OCI-LY3 (cell line): ENCODE results near the gene SLC4A7.

ENCODE experiments used
- H2AFZ ChIP-seq: fragments of 200-600, 300-600 bp; shearing (Covaris generic); 2 replicates; pipeline ENCODE4 v1.6.0; 2014; ENCODE audit warnings: antibody characterized with exemption, low read depth, low read length
- H3K27ac ChIP-seq: fragments of 200-600, 300-600 bp; sonication (generic); 2 replicates; pipeline ENCODE4 v1.5.1; 2014; ENCODE audit warnings: mild to moderate bottlenecking, low read length, moderate library complexity, mixed read lengths
- H3K27me3 ChIP-seq: fragments of 200-600, 300-600 bp; sonication (generic); 2 replicates; pipeline ENCODE4 v1.6.1; 2014; ENCODE audit warnings: low read depth, low read length, mixed read lengths
- H3K36me3 ChIP-seq: fragments of 200-600, 300-600 bp; sonication (generic); replicated peaks from 2 replicates; pipeline ENCODE3; 2014; ENCODE audit warnings: low read depth, low read length, mixed read lengths
- H3K4me1 ChIP-seq: fragments of 300-600, 200-600 bp; sonication (generic); 2 replicates; pipeline ENCODE4 v1.6.1; 2014; ENCODE audit warnings: low read length, mixed read lengths
- H3K4me2 ChIP-seq: fragments of 200-600, 300-600 bp; sonication (generic); 2 replicates; pipeline ENCODE4 v1.6.1; 2014; ENCODE audit warnings: low read length, mixed read lengths
- H3K4me3 ChIP-seq: fragments of 300-600, 200-600 bp; sonication (generic); 2 replicates; pipeline ENCODE4 v1.5.1; 2014; ENCODE audit warnings: antibody characterized with exemption, mild to moderate bottlenecking, low read length, moderate library complexity
- H3K79me2 ChIP-seq: fragments of 300-600, 200-600 bp; shearing (Covaris generic); 2 replicates; pipeline ENCODE4 v1.6.1; 2014; ENCODE audit warnings: mild to moderate bottlenecking, low read length, mixed read lengths
- H3K9ac ChIP-seq: fragments of 300-600, 200-600 bp; shearing (Covaris generic); 2 replicates; pipeline ENCODE4 v1.6.0; 2014; ENCODE audit warnings: mild to moderate bottlenecking, low read length, moderate library complexity
- H3K9me3 ChIP-seq: fragments of 200-600, 300-600 bp; shearing (Covaris generic); 2 replicates; pipeline ENCODE4 v1.6.1; 2014; ENCODE audit warnings: low read length, mixed read lengths; ENCODE audit not compliant: insufficient read depth
- H4K20me1 ChIP-seq: fragments of 200-600, 300-600 bp; sonication (generic); 2 replicates; pipeline ENCODE4 v1.6.1; 2016; ENCODE audit warnings: low read length, mixed read lengths; ENCODE audit not compliant: insufficient read depth
- EZH2phosphoT487 ChIP-seq: fragments of 200-600 bp; shearing (Covaris generic); IDR thresholded peaks from 2 replicates; pipeline ENCODE4 v1.6.1; 2018; ENCODE audit warnings: antibody characterized with exemption, mixed run types, low read depth
- TF ChIP-seq, protein P1 (sequence below): fragments of 200-600, 300-600 bp; sonication (generic); IDR thresholded peaks from 2 replicates; pipeline ENCODE4 v1.5.1; 2014; ENCODE audit warnings: antibody characterized with exemption, low read length, low read depth

The SLC4A7 gene

DNA sequence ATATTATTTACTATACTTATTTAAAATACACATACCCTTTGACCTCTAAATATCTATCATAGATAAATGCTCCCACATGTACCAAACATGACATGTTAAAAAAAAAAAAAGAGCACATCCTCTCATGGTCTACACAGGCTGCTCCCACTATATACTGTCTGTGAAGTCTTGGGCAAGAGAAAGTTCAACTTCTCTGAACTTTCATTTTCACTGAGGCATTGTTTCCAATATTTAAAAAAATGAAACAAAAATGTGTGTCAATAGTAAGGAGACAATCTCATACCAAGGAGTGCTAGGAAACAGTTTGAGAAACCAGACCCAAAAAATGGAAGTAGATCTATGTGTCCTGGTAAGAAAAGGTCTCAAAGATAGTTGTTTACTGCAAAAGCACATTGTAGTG lies 29.3 kb downstream of the SLC4A7 start:
- TF ChIP-seq, protein P1, sequence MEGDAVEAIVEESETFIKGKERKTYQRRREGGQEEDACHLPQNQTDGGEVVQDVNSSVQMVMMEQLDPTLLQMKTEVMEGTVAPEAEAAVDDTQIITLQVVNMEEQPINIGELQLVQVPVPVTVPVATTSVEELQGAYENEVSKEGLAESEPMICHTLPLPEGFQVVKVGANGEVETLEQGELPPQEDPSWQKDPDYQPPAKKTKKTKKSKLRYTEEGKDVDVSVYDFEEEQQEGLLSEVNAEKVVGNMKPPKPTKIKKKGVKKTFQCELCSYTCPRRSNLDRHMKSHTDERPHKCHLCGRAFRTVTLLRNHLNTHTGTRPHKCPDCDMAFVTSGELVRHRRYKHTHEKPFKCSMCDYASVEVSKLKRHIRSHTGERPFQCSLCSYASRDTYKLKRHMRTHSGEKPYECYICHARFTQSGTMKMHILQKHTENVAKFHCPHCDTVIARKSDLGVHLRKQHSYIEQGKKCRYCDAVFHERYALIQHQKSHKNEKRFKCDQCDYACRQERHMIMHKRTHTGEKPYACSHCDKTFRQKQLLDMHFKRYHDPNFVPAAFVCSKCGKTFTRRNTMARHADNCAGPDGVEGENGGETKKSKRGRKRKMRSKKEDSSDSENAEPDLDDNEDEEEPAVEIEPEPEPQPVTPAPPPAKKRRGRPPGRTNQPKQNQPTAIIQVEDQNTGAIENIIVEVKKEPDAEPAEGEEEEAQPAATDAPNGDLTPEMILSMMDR, result no peak
- no peak for TF ChIP-seq EZH2phosphoT487
- H3K27me3 ChIP-seq, result no peaks in the 10 kb centered on the region
- H3K4me1 ChIP-seq, result peaks cover 19% of the 10 kb centered on the region
- peaks cover 26% of the 10 kb centered on the region for H3K36me3 ChIP-seq
- H4K20me1 ChIP-seq, result peaks cover 30% of the 10 kb centered on the region
- H3K4me3 ChIP-seq, result no peak overlapping the region
- H3K79me2 ChIP-seq, result peaks cover 98% of the 10 kb centered on the region
- H3K4me2 ChIP-seq, result no peak overlapping the region
- H3K9ac ChIP-seq, result no peak overlapping the region
- no peak overlapping the region for H3K27ac ChIP-seq
- H2AFZ ChIP-seq, result no peak overlapping the region
- H3K9me3 ChIP-seq, result no peaks in the 10 kb centered on the region

DNA sequence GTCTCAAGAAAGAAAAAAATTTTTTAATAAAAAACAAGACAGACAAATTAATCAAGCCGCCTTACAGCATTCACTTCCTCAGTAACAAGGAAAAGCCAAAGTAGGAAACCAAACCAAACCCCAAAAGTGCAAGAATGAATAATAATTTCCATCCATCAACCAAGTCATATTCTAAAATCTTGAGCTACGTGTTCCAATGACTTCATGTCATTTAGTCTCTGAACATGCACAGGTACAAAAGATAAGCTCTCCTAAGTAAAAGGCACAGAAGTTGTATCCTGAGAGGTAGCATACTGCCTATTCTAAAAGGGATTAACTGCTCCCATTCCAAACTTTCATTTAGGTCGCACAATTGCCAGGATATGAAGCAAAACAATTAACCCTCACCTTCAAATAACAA lies 29.7 kb downstream of the SLC4A7 start:
- Histone ChIP-seq H3K9ac (no peak overlapping the region), H3K4me3 (no peak overlapping the region), H4K20me1 (peaks cover 28% of the 10 kb centered on the region), H3K27ac (no peak overlapping the region), H3K4me1 (peaks cover 19% of the 10 kb centered on the region), H3K79me2 (peaks cover 98% of the 10 kb centered on the region), H3K9me3 (no peaks in the 10 kb centered on the region), H3K4me2 (no peak overlapping the region), H2AFZ (no peak overlapping the region), H3K36me3 (peaks cover 27% of the 10 kb centered on the region), H3K27me3 (no peaks in the 10 kb centered on the region)
- TF ChIP-seq EZH2phosphoT487, result no peak
- TF ChIP-seq, protein P1, result no peak

DNA sequence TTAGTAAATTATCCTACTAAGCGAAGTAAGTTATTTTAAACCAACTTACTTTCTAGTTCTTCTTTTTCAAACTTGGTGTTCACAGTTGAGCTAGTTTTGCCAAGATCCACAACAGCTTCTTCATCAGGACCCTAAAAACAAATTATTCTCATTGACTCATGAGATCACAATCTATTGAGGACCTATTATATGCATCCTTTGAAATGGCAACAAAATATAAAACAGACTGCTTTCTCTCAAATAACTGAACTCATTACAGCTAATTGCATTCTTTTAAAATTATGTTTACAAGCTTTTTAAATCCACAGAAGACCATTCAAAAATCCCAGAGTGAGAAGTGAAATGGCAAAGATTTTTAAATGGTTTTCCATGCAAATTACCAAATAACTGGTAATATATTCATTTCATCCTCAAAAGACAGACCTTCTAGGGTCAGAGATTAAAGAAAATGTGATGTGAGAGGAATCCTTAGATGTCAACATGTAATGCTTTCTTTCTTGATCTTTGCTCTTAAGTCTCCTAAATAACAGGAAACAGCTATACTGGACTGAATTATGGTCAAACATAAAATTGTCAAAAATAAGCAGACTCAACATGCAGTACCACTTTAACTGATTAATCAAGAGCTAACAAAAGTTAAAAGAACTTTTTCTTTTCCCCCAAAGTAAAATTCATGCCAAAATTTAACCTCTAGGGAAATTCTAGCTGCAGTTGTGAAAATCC lies 31.7 kb downstream of the SLC4A7 start:
- peaks cover 81% of the 10 kb centered on the region for H3K79me2 ChIP-seq
- 0 out of 2 replicates have a peak overlapping the region, but pooled peaks have one; percentile 0 for H3K27ac ChIP-seq
- peaks cover 19% of the 10 kb centered on the region for H3K4me1 ChIP-seq
- peaks cover 15% of the 10 kb centered on the region for H4K20me1 ChIP-seq
- no peak overlapping the region for H2AFZ ChIP-seq
- H3K9ac ChIP-seq, result no peak overlapping the region
- H3K27me3 ChIP-seq, result no peaks in the 10 kb centered on the region
- H3K4me3 ChIP-seq, result no peak overlapping the region
- peaks cover 34% of the 10 kb centered on the region for H3K36me3 ChIP-seq
- TF ChIP-seq, protein P1, result no peak
- TF ChIP-seq EZH2phosphoT487, result no peak
- 0 out of 2 replicates have a peak overlapping the region, but pooled peaks have one; percentile 6 for H3K4me2 ChIP-seq
- no peaks in the 10 kb centered on the region for H3K9me3 ChIP-seq

DNA sequence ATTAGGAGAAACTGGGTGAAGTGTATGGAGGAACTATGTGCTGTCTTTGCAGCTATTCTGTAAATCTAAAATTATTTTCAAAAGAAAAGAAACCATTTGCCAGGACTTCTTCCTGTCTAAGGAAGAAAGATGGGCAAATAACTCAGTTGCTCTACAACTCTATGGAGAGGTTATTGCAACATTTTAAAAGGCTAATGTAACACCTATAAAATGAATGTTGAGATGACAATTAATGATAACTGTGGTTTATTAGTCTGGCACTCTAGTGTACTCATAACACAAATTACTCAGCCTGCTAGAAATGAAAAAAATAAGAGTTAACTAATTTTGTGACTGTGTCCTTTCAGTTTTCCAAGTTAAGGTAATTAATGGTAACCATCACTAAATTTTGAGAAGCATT lies 32.3 kb downstream of the SLC4A7 start:
- Histone ChIP-seq H4K20me1 (peaks cover 10% of the 10 kb centered on the region; the same call in 1 of the 2 replicates), H3K36me3 (peaks cover 32% of the 10 kb centered on the region), H3K79me2 (peaks cover 74% of the 10 kb centered on the region), H3K4me2 (no peak overlapping the region), H3K27me3 (no peaks in the 10 kb centered on the region), H3K4me3 (no peak overlapping the region), H3K4me1 (peaks cover 19% of the 10 kb centered on the region), H3K9me3 (no peaks in the 10 kb centered on the region), H3K9ac (no peak overlapping the region), H2AFZ (no peak overlapping the region), H3K27ac (no peak overlapping the region)
- TF ChIP-seq, protein P1, result no peak
